SKM-1 treated with dmso at 0.1 percent for 144 hours (cell line): ENCODE measurements around the gene CBX4.

ENCODE experiments used
- DNase-seq: peaks from one replicate; lab custom pipeline; 2025; ENCODE audit not compliant: unreplicated experiment; lab: John Stamatoyannopoulos, UW

The CBX4 gene

DNA sequence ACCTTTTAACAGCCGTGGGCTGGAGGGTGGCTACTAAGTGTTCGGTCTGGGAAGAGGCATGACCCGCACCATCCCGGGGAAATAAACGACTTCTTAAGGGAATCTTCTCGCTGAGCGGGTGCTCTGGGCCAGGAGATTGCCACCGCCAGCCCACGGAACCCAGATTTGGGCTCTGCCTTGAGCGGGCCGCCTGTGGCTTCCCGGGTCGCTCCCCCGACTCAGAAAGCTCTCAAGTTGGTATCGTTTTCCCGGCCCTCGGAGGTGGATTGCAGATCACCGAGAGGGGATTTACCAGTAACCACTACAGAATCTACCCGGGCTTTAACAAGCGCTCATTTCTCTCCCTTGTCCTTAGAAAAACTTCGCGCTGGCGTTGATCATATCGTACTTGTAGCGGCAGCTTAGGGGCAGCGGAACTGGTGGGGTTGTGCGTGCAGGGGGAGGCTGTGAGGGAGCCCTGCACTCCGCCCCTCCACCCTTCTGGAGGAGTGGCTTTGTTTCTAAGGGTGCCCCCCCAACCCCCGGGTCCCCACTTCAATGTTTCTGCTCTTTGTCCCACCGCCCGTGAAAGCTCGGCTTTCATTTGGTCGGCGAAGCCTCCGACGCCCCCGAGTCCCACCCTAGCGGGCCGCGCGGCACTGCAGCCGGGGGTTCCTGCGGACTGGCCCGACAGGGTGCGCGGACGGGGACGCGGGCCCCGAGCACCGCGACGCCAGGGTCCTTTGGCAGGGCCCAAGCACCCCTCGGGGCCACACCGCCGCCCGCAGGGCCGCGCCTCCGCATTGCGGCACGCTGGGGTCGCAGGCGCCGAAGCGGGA lies 3.6 kb upstream of the CBX4 start:
- DNase-seq = no peak

DNA sequence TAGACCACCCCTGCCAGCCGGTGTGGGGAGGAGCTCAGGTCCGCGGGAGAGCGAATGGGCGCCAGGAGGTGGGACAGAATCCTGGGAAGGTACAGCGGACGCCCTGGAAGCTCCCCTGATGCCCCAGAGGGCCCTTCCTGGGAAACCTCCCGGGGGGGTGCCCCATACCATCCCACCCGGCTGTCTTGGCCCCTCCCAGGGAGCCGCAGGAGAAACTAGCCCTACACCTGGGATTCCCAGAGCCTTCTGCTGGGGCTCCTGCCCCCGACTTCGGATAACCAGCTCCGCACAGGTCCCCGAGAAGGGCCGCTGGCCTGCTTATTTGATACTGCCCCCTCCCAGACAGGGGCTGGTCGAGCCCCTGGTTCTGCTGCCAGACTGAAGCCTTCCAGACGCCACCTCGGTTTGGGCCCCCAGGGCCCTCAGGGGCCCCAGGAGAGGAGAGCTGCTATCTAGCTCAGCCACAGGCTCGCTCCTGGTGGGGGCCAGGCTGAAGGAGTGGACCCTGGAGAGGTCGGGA lies 3.0 kb upstream of the CBX4 start:
- no peak for DNase-seq

DNA sequence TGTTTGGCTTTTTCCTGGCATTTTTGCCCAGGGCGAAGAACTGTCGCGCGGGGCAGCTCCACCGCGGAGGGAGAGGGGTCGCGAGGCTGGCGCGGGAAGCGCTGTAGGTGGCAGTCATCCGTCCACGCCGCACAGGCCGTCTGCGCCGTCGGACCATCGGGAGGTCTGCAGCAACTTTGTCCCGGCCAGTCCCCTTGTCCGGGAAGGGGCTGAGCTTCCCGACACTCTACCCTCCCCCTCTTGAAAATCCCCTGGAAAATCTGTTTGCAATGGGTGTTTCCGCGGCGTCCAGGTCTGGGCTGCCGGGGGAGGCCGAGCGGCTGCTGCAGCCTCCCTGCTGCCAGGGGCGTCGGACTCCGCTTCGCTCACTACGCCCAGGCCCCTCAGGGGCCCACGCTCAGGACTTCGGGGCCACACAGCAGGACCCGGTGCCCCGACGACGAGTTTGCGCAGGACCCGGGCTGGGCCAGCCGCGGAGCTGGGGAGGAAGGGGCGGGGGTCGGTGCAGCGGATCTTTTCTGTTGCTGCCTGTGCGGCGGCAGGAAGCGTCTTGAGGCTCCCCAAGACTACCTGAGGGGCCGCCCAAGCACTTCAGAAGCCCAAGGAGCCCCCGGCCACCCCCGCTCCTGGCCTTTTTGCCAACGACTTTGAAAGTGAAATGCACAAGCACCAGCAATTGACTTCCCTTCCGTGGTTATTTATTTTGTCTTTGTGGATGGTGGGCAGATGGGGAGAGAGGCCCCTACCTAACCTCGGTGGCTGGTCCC lies 2.3 kb upstream of the CBX4 start:
- no peak for DNase-seq

DNA sequence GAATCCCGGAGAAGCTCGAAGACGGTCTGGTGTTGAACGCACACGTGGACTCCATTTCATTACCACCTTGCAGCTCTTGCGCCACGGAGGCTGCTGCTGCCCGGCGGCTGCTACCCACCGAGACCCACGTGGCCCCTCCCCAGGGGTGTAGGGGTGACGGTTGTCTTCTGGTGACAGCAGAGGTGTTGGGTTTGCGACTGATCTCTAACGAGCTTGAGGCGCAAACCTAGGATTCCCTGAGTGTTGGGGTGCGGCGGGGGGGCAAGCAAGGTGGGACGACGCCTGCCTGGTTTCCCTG lies 1.7 kb upstream of the CBX4 start:
- no peak for DNase-seq

DNA sequence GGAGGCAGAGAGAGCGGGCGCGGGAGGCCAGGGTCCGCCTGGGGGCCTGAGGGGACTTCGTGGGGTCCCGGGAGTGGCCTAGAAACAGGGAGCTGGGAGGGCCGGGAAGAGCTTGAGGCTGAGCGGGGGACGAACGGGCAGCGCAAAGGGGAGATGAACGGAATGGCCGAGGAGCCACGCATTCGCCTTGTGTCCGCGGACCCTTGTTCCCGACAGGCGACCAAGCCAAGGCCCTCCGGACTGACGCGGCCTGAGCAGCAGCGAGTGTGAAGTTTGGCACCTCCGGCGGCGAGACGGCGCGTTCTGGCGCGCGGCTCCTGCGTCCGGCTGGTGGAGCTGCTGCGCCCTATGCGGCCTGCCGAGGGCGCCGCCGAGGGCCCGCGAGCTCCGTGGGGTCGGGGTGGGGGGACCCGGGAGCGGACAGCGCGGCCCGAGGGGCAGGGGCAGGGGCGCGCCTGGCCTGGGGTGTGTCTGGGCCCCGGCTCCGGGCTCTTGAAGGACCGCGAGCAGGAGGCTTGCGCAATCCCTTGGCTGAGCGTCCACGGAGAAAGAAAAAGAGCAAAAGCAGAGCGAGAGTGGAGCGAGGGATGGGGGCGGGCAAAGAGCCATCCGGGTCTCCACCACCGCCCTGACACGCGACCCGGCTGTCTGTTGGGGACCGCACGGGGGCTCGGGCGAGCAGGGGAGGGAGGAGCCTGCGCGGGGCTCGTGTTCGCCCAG lies 1.2 kb upstream of the CBX4 start:
- DNase-seq = no peak

- DNase-seq = peak; percentile 54
These were observed 542 bp downstream of the CBX4 start for GRCh38 chr17:79838522-79839274.

GRCh38 chr17:79837888-79838521 lies 1.2 kb downstream of the CBX4 start:
- no peak for DNase-seq

- peak; percentile 76 for DNase-seq
These were observed 2.0 kb downstream of the CBX4 start for GRCh38 chr17:79836972-79837887.

DNA sequence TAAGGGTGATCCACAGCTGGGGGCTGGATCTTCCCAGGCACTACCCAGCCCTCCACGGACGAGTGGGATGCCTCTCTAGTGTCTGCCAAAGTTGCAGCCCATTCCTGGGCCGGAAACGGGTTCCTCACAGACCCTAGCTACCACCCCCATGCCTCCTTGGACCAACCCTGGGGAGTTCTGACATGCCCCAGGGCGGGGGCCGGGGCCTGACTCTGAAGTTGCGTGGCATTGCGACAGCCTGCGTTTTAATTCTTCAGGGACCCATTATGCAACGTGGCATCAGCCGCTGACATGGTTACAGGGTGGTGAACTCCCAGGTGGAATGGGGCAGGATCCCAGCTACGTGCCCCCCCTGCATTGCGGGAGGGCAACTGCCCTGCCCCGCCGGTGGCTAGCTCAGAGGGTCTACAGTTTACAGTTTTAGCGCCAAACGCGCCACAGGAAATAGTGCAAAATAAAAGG lies 2.7 kb downstream of the CBX4 start:
- peak; percentile 73 for DNase-seq

- DNase-seq = no peak
These were observed 3.2 kb downstream of the CBX4 start for GRCh38 chr17:79835953-79836509.

- DNase-seq = no peak
These were observed 3.8 kb downstream of the CBX4 start for GRCh38 chr17:79835470-79835899.

DNA sequence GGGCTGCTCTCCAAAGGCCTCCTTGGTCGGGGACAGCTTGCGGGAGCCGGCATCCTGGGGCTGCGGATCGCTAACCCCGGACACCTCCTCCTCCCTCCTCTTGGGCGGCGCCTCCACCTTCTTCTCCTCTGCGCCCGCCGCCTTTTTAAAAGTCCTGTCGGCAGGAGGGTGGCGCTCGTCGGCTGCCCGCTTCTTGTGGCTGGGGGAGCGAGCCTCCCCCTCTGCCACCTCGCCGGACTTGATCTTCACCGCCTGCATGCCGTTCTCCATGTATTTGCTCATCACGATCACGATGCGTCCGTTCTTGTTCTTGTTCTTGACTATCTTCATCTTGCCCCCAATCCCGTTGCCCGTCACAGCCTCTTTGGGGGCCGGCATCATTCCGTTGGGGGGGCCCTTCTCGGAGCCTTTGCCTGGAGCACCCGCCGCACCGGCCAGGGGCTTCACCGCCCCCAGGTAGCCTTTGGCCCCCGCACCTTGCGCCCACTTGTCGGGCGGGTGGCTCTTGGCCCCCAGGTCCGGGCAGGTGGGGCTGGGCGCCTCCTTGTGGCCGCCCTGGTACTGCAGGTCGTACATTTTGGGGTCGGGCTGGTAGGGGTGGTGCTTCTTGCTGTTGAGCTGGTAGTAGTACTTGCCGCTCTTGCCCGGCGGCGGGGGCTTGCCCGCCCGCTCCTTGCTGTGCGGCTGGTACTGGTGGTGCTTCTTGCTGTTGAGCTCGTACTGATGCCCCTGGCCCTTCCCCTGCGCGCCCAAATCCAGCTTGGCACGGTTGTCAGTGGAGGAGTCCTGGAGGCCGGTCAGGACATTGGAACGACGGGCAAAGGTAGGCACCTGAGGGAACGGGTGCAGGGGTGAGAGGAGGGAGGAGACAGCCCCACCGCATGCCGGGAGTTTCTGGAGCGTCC lies 4.4 kb downstream of the CBX4 start:
- DNase-seq = peak; percentile 23

DNA sequence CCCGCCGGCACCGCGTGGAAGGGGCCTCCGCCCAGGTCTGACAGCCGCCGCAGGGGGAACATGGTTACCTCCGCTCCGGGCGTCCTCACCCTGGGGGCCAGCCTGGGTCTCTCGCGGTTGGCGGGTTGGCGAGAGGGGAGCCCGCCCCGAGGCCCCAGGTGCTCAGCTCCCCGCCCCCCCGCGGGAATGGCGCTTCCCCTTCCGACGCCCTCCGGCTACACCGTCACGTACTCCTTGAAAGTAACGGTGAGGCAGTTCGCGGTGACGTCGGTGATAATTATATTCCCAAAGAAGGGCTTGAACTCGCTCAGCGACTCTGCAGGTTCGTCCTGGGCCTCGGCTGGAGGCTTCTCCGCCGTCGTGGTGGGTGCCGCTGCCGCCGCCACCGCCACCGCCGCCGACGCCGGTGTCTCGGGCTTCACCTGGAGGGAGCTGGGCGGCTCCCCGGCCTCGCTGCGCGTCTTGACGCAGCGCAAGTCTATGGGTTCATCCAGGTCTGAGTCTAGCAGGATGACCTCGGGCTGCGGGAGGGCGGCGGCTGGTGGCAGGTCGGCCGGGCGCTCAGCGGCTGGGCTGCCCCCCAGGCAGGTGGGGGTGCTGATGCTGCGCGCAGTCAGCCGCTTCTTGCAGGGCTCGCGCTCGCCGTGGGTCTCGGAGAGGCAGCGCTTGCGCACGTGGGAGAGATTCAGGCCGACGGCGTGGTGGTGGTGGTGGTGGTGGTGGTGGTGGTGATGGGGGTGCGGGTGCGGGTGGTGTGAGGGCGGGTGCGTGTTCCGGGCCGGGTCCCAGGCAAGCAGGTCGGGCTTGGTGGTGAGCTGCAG lies 5.3 kb downstream of the CBX4 start:
- DNase-seq = no peak

GRCh38 chr17:79833110-79833450 lies 6.2 kb downstream of the CBX4 start:
- DNase-seq = no peak

GRCh38 chr17:79832218-79833109 lies 6.8 kb downstream of the CBX4 start:
- no peak for DNase-seq
